ENCODE data around the gene ZDHHC24.

GRCh38 chr11:66523611-66524010 lies 22.2 kb downstream of the ZDHHC24 start:
- TF ChIP-seq ZFP30 (CRISPR knock-in tag; IDR thresholded peaks at IDR 0.05) (no peak), BACH2 (CRISPR knock-in tag; IDR thresholded peaks at IDR 0.05; ENCODE audit: borderline replicate concordance) (no peak), PATZ1 (CRISPR knock-in tag; IDR thresholded peaks at IDR 0.05; ENCODE audit: borderline replicate concordance) (no peak), OSR1 (CRISPR knock-in tag; IDR thresholded peaks at IDR 0.05) (no peak)

Measured in SK-N-SH treated with all-trans-retinoic acid at 6 μM for 48 hours (cell line).